Measurements from ENCODE around the gene BAHCC1.
"Not testable (repeated sequence)": the region's sequence is repeated elsewhere in the genome, so short reads cannot be mapped to it uniquely, and the experiment has no call there.

Gene BAHCC1

GRCh38 chr17:81359218-81359617 lies 36.0 kb upstream of the BAHCC1 start:
- no peaks in the 10 kb centered on the region for H3K27me3 ChIP-seq (replicated peaks)
- no peak for DNase-seq
- in situ Hi-C loops (cut with HindIII; ENCODE audit: low pct_ligation_motif_present, low sequenced_read_pairs), result no loop called here
- H3K36me3 ChIP-seq (replicated peaks), result no peaks in the 10 kb centered on the region
- no peak overlapping the region for H3K4me3 ChIP-seq (ENCODE audit: low read depth, low read length)
- no peak overlapping the region for H3K27ac ChIP-seq
- TF ChIP-seq CTCF (IDR thresholded peaks at IDR 0.05; ENCODE audit: low read depth, low read length, missing control alignments), result no peak

GRCh38 chr17:81362001-81362400 lies 33.3 kb upstream of the BAHCC1 start:
- H3K27me3 ChIP-seq (replicated peaks); H3K27ac ChIP-seq; DNase-seq; in situ Hi-C loops (cut with HindIII; ENCODE audit: low pct_ligation_motif_present, low sequenced_read_pairs); H3K36me3 ChIP-seq (replicated peaks); H3K4me3 ChIP-seq (ENCODE audit: low read depth, low read length): not testable (repeated sequence)

- Histone ChIP-seq H3K36me3 (replicated peaks) (no peaks in the 10 kb centered on the region), H3K27ac (no peak overlapping the region), H3K27me3 (replicated peaks) (no peaks in the 10 kb centered on the region), H3K4me3 (ENCODE audit: low read depth, low read length) (no peak overlapping the region)
- TF ChIP-seq CTCF (IDR thresholded peaks at IDR 0.05; ENCODE audit: low read depth, low read length, missing control alignments), result no peak
- in situ Hi-C loops (cut with HindIII; ENCODE audit: low pct_ligation_motif_present, low sequenced_read_pairs), result no loop called here
- DNase-seq, result no peak
Observed at GRCh38 chr17:81364278-81365147, 30.7 kb upstream of the BAHCC1 start.

GRCh38 chr17:81365148-81365600 lies 30.1 kb upstream of the BAHCC1 start:
- H3K27me3 ChIP-seq (replicated peaks), result no peaks in the 10 kb centered on the region
- in situ Hi-C loops (cut with HindIII; ENCODE audit: low pct_ligation_motif_present, low sequenced_read_pairs), result no loop called here
- no peaks in the 10 kb centered on the region for H3K36me3 ChIP-seq (replicated peaks)
- peak overlapping the region; percentile 1 for H3K27ac ChIP-seq
- DNase-seq, result peak; percentile 81
- H3K4me3 ChIP-seq (ENCODE audit: low read depth, low read length), result peak overlapping the region; percentile 30
- TF ChIP-seq CTCF (IDR thresholded peaks at IDR 0.05; ENCODE audit: low read depth, low read length, missing control alignments), result no peak

GRCh38 chr17:81365601-81366585 lies 29.4 kb upstream of the BAHCC1 start:
- H3K36me3 ChIP-seq (replicated peaks), result no peaks in the 10 kb centered on the region
- in situ Hi-C loops (cut with HindIII; ENCODE audit: low pct_ligation_motif_present, low sequenced_read_pairs), result no loop called here
- no peak for DNase-seq
- H3K4me3 ChIP-seq (ENCODE audit: low read depth, low read length), result no peak overlapping the region
- no peaks in the 10 kb centered on the region for H3K27me3 ChIP-seq (replicated peaks)
- H3K27ac ChIP-seq, result peak overlapping the region; percentile 1
- TF ChIP-seq CTCF (IDR thresholded peaks at IDR 0.05; ENCODE audit: low read depth, low read length, missing control alignments), result no peak

- no peaks in the 10 kb centered on the region for H3K27me3 ChIP-seq (replicated peaks)
- no peak for DNase-seq
- no peak overlapping the region for H3K27ac ChIP-seq
- no peak overlapping the region for H3K4me3 ChIP-seq (ENCODE audit: low read depth, low read length)
- in situ Hi-C loops (cut with HindIII; ENCODE audit: low pct_ligation_motif_present, low sequenced_read_pairs), result no loop called here
- no peaks in the 10 kb centered on the region for H3K36me3 ChIP-seq (replicated peaks)
- TF ChIP-seq CTCF (IDR thresholded peaks at IDR 0.05; ENCODE audit: low read depth, low read length, missing control alignments), result no peak
Observed at GRCh38 chr17:81366648-81367047, 28.6 kb upstream of the BAHCC1 start.
